Large intestine (tissue), 3 donors: Measurements from ENCODE around the gene INTS11. TPM values are rescaled to one million over a fixed set of nuclear protein-coding genes. Genes with fewer than 3 reads are reported as not detected.
A peak's percentile ranks its signal among the peaks of the same experiment; 100 is the strongest.

Experiments
- DNase-seq, 2 donors: peaks; one replicate each; pipeline versions ENCODE4 v3.0.0 to v3.0.0-alpha.2; 2013
- H3K27ac ChIP-seq: one replicate; pipeline ENCODE4 v1.5.1; 2013; ENCODE audit warnings: low read length
- H3K27me3 ChIP-seq: 2 replicates; pipeline ENCODE4 v1.6.1; 2013; ENCODE audit warnings: low read length; ENCODE audit not compliant: control insufficient read depth, insufficient read depth
- H3K36me3 ChIP-seq: 2 replicates; pipeline ENCODE4 v1.6.1; 2013; ENCODE audit warnings: low read length; ENCODE audit not compliant: control insufficient read depth, insufficient read depth
- H3K4me1 ChIP-seq: one replicate; pipeline ENCODE4 v1.6.1; 2013; ENCODE audit warnings: low read length; ENCODE audit not compliant: control insufficient read depth, insufficient read depth
- H3K4me3 ChIP-seq: one replicate; pipeline ENCODE4 v1.5.1; 2013; ENCODE audit warnings: low read length
- H3K9me3 ChIP-seq: one replicate; pipeline ENCODE4 v1.6.1; 2013; ENCODE audit warnings: mild to moderate bottlenecking, low read depth, low read length, moderate library complexity; ENCODE audit not compliant: control insufficient read depth
- WGBS: methylation state at CpG from one replicate; pipeline ENCODE4 v1.1.5; 2013; ENCODE audit warnings: low lambda C conversion rate; ENCODE audit not compliant: insufficient coverage; 5-methylcytosine and 5-hydroxymethylcytosine counted together
- polyA plus RNA-seq: library from polyadenylated mRNA; unstranded; fragments of 120-200 nt; gene quantifications from one replicate; pipeline ENCODE4 v1.2.1, GENCODE V29; 2013

The INTS11 gene
- polyA plus RNA-seq, 1 donor: 147 TPM

DNA sequence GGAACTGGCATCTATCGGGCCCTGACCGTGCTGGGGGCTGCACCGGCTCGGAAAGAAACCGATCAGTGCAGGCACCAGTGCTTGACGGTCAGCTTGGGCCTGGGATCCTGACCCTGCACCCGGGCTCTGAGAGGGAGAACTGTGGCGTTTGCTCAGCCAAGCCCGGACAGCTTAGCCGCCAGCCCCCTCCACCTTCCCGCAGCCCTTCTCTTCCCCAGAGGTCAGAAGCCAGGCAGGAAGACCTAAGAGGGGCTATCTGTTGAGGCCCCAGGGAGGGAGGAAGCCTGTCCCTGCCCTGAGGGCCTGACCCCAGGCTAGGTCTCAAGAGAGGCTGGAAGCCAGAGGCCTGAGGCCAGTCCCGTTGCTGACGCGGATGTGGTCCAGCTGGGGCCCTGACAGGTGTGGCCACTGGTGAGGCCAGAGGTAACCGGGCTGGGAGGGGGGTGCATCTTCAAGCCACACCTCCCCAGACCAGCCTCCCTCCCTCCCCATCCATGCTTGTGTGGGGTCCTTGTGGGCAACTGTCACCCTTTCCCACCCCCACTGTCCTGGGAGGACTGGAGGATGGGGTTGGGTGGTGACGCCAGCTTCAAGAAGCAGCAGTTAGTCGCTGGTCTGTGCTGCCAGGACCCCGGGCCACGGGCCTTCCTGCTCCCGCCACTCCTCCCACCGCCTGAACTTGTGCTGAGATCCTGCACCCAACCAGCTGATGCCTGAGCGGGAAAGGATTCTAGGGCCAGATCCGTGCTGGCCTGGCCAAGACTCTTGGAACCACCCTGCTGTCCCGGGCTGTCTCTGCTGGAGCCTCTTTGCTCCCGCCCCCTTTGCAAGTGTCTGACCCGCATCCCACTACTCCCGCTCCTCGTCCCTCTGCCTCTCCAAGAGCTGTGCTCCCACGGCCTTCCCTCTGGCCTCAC is 27.3 kb upstream of the INTS11 start:
- peaks cover 22% of the 10 kb centered on the region for H3K36me3 ChIP-seq
- H3K4me1 ChIP-seq: peaks cover 42% of the 10 kb centered on the region
- H3K4me3 ChIP-seq: no peak overlapping the region
- no CpG with 5 or more reads among the region's 29 CpGs for WGBS
- no peaks in the 10 kb centered on the region for H3K27me3 ChIP-seq
- no peaks in the 10 kb centered on the region for H3K9me3 ChIP-seq
- no peak overlapping the region for H3K27ac ChIP-seq
- DNase-seq: peak in 1 of 2 donors; percentile 34

DNA sequence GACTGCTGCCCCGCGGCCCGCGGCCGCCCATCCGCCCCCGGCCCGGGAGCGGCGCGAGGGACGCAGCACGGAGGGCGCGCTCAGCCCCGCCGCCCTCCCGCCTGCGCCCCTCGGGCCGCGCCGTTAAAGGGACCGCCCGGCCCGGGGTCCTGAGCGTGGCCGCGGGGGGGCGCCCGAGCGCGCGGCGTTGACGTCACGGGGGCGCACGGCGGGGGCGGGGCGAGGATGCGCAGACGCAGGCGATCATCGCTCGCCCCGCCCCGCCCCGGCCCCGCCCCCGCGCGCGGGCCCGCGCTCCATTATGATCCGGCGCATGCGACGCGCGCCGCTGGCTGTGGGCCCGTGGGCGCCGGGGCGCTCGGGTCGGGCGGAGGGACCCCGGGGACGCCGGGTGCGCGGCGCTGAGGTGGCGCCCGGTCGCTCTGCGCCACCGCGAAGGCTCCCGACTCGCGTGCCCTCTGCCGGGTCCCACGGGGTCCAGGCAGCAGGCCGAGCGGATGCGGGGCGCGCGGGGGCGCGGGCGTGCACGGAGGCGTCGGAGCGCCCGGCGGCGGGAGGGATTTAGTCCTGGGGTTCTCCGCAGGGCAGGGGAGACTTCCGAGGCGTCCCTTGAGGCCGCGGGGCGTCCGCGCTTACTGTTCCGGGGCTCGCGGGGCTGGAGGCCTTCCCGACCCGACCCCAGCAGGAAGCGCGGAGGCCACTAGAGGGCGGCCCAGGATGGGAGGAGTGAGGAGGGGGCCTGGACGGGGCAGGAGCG is 25.0 kb upstream of the INTS11 start, which contains the start of gene DVL1:
DVL1 (minus strand) TSS at position 163 of the 757 bp plus-strand sequence. CDS start 353 bp downstream, outside the sequence.
- peak; percentile 56 to 80 for DNase-seq
- no peaks in the 10 kb centered on the region for H3K27me3 ChIP-seq
- H3K27ac ChIP-seq: peak within 1 kb of the TSS; percentile 75
- H3K36me3 ChIP-seq: peaks cover 23% of the 10 kb centered on the region
- no peaks in the 10 kb centered on the region for H3K9me3 ChIP-seq
- WGBS: no CpG with 5 or more reads among the region's 122 CpGs
- peak within 1 kb of the TSS; percentile 63 for H3K4me3 ChIP-seq
- H3K4me1 ChIP-seq: peaks cover 63% of the 10 kb centered on the region

DNA sequence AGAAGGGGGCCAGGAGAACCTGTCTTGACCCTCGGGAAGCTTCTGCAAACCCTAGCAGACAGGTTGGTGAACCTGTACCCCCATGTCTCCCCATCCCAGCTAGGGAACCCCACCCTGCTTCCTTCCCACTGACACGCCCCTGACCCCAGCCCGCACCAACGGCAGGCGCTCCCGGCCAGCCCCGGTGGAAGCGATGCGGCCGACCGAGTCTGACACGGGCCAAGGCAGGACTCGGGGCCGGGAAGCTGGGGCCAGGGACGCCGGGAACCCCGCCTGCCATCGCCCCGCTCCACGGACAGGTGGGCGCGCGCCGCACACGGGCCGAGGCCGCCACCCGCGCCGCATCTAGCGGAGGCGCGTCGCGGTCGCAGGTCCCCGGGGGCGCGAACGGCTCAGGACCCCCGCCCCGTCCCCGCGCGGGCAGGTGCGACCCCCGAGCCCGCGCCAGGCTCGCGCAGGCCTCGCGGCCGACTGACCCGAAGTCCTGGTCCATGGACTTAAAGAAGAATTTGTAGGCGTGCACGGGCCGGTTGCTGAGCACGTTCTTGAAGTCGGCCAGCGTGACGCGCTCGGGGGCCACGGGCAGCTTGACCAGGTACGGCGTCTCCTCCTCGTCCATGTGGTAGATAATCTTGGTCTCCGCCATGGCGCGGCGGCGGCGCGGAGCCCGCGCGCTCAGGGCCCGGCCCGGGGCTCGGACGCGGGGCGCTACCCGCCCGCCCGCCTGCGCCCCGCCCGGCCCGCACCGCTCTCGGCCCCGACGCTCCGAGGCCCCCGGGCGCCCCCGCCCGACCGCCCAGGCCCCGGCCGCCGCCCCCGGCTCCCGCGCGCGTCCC is 24.2 kb upstream of the INTS11 start:
- peak overlapping the region; percentile 63 for H3K4me3 ChIP-seq
- H3K9me3 ChIP-seq: no peaks in the 10 kb centered on the region
- peaks cover 59% of the 10 kb centered on the region for H3K4me1 ChIP-seq
- WGBS: no CpG with 5 or more reads among the region's 109 CpGs
- H3K36me3 ChIP-seq: peaks cover 16% of the 10 kb centered on the region
- DNase-seq: peak; percentile 51 to 65
- no peaks in the 10 kb centered on the region for H3K27me3 ChIP-seq
- H3K27ac ChIP-seq: peak overlapping the region; percentile 75

DNA sequence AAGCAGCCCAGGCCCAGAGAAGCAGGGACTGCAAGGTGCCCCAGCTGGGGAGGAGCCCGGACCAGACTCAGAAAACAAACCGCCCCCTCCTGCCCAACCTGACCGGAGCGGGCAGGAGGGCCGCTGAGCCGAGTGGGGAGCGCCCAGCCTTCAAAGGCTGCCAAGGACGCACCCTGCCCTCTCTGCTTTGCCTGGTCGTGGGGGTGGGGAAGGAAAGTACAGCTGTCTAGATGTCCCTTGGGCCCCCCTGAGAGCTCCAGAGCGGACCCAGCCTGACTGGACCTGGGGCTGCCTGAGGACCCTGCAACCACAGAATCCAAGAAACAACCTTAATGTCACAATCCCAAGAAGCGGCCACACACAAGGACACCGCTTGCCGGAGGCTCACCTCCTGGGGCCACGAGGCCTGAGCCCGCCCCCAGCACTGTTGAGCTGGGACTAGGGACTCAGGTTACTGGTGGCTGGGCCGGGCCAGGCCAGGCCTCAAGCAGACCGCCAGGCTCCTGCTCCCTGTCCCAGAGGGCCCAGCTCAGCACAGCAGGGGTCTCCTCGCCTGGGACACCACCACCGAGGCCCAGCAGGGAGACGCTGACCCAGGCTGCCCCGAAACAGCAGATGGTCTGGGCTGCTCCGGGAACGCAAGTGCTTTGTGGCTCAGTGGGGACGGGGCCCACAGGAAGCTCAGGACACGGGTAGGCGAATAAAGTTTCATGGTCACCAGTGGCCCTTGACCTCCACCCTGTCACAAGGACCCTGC is 23.4 kb upstream of the INTS11 start:
- no peaks in the 10 kb centered on the region for H3K27me3 ChIP-seq
- WGBS: no CpG with 5 or more reads among the region's 26 CpGs
- peak overlapping the region; percentile 43 for H3K4me3 ChIP-seq
- H3K27ac ChIP-seq: peak overlapping the region; percentile 75
- peak; percentile 64 to 74 for DNase-seq
- H3K9me3 ChIP-seq: no peaks in the 10 kb centered on the region
- peaks cover 52% of the 10 kb centered on the region for H3K4me1 ChIP-seq
- H3K36me3 ChIP-seq: peaks cover 8% of the 10 kb centered on the region

DNA sequence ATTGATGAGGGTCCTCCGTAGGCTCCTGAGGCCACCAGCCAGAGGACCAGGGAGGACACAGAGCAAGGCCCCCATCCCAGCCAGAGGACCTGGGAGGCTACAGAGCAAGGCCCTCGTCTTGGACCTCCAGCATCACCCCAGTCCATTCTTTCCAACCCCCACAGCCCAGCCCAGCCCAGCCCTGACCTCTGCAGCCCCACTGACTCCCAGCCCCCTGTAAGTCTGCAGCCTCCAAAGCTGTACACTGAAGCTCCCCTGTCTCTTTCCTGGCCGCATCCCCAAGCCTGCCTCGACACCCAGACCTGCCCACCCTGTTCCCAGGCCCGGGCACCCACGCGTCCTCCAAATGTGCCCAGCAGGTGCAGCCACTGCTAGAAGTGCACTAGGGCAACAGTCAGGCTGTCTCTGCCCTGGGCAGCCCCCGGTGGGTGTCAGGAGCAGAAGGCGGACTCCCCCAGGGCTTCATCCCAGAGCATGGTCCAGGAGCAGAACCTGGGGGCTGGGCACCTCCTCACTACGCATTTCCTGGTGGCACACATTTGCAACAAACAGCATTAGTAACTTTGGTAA is 22.7 kb upstream of the INTS11 start:
- Histone ChIP-seq H3K4me1 (peaks cover 45% of the 10 kb centered on the region), H3K27me3 (no peaks in the 10 kb centered on the region), H3K4me3 (peak overlapping the region; percentile 43), H3K27ac (peak overlapping the region; percentile 75), H3K36me3 (peaks cover 4% of the 10 kb centered on the region), H3K9me3 (no peaks in the 10 kb centered on the region)
- no CpG with 5 or more reads among the region's 10 CpGs for WGBS
- DNase-seq: no peak

DNA sequence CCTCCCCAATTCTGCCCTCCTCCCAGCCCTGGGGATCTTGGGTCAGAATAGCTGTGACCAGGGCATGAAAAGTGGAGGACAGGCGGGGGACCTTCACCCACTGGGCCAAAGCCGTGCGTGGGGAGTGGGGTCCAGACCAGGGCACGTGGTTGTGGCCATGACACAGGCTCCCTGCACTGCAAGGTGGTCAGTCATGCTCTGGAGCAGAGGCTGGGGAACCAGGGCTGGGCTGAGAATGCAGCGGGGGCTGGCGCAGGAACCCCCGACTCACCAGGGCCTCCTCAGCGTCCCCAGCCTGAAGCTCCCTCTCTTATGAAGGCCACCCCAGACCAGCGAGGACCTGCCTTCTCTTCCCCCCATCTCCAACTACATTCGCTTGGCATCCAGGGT is 22.0 kb upstream of the INTS11 start:
- no CpG with 5 or more reads among the region's 10 CpGs for WGBS
- Histone ChIP-seq H3K27me3 (no peaks in the 10 kb centered on the region), H3K36me3 (peaks cover 8% of the 10 kb centered on the region), H3K4me1 (peaks cover 39% of the 10 kb centered on the region), H3K27ac (no peak overlapping the region), H3K4me3 (no peak overlapping the region), H3K9me3 (no peaks in the 10 kb centered on the region)
- DNase-seq: no peak

DNA sequence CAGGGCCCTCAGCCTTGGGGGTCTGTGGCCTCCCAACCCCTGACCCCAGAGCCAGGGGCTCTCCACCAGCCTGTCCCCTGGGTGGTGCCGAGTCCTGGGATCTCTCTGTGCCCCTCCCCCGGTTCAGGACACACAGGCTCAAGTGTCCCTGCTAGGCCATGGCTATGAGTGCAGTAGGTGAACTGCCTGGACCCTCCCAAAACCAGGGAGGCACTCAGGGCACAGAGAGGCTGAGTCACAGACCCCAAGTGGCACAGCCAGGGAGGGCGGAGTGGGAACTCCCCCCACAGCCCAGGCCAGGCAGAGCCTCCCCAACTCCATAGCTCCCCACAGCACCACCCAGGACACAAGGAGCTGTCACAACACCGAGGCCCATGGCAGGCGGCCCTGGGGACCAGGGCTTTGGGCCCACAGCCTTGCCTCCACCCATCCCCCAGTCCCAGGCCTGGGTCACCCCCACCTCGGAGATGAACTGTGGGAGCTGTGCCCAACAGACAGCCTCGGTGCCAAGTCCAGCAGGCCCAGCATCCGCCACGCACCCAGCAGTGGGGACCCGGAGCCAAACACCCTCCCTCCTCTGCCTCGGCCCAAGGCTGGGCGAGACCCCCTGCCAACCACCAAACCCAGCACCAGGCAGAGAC is 21.5 kb upstream of the INTS11 start:
- peaks cover 13% of the 10 kb centered on the region for H3K36me3 ChIP-seq
- H3K4me3 ChIP-seq: no peak overlapping the region

DNA sequence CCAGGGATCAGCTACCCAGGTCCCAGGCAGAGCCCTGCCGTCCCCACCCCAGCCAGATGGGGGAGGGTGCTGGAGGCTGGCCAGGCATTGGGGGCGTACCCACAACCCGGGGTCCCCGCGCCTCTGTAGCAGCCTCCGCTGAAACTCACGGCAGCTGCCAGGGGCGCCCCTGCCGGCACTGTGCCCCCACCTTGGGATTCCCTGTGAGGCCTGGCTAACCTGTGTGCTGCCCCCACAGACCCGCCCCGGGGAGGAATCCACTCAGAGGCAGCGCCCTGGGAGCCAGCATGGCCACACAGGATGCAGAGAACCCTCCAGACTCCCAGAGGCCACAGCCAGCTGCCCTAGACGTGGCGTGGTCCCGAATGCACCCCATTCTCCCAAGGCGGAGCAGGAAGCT is 20.9 kb upstream of the INTS11 start:
- Histone ChIP-seq H3K27ac (no peak overlapping the region), H3K4me3 (no peak overlapping the region), H3K36me3 (peaks cover 19% of the 10 kb centered on the region), H3K27me3 (no peaks in the 10 kb centered on the region), H3K9me3 (no peaks in the 10 kb centered on the region), H3K4me1 (peaks cover 37% of the 10 kb centered on the region)
- WGBS: no CpG with 5 or more reads among the region's 16 CpGs
- DNase-seq: no peak

More for the DNA sequence above, 21.5 kb upstream of the INTS11 start:
- no CpG with 5 or more reads among the region's 12 CpGs for WGBS
- H3K27me3 ChIP-seq: no peaks in the 10 kb centered on the region
- no peak overlapping the region for H3K27ac ChIP-seq
- peaks cover 37% of the 10 kb centered on the region for H3K4me1 ChIP-seq
- H3K9me3 ChIP-seq: no peaks in the 10 kb centered on the region
- no peak for DNase-seq
